LNCaP clone FGC (cell line): ENCODE measurements around the gene OR2C1.
A peak's percentile ranks its signal among the peaks of the same experiment; 100 is the strongest.

Experiments
- DNase-seq: peaks from one replicate; pipeline ENCODE4 v3.0.0-alpha.2; 2011; ENCODE audit warnings: low read depth
- H3K4me3 ChIP-seq: 2 replicates; pipeline ENCODE4 v1.5.1; 2011; ENCODE audit warnings: mild to moderate bottlenecking, low read depth, low read length, control low read depth
- CTCF ChIP-seq: IDR thresholded peaks from 2 replicates; pipeline ENCODE4 v1.5.1; 2012; ENCODE audit warnings: mild to moderate bottlenecking; ENCODE audit not compliant: control insufficient read depth, insufficient read depth; ENCODE audit errors: extremely low read depth

The OR2C1 gene

GRCh38 chr16:3362931-3363330, 7.2 kb downstream of the OR2C1 start:
- no peak for DNase-seq
- no peak overlapping the region for H3K4me3 ChIP-seq
- no peak for TF ChIP-seq CTCF

GRCh38 chr16:3363793-3364192, 8.1 kb downstream of the OR2C1 start:
- H3K4me3 ChIP-seq: no peak overlapping the region
- DNase-seq: no peak
- no peak for TF ChIP-seq CTCF

- peak overlapping the region; percentile 16 for H3K4me3 ChIP-seq
- no peak for TF ChIP-seq CTCF
- no peak for DNase-seq
Observed at GRCh38 chr16:3364774-3365427, 9.2 kb downstream of the OR2C1 start.

GRCh38 chr16:3369073-3369472, 13.4 kb downstream of the OR2C1 start:
- DNase-seq: no peak
- TF ChIP-seq CTCF: no peak

GRCh38 chr16:3375680-3376079, 20.0 kb downstream of the OR2C1 start:
- H3K4me3 ChIP-seq: no peak overlapping the region
- TF ChIP-seq CTCF: no peak
- DNase-seq: no peak

More at GRCh38 chr16:3369073-3369472, 13.4 kb downstream of the OR2C1 start:
- H3K4me3 ChIP-seq: no peak overlapping the region

GRCh38 chr16:3377917-3378316, 22.2 kb downstream of the OR2C1 start:
- no peak overlapping the region for H3K4me3 ChIP-seq
- no peak for DNase-seq
- no peak for TF ChIP-seq CTCF

- no peak overlapping the region for H3K4me3 ChIP-seq
Observed at GRCh38 chr16:3383045-3383448, 27.4 kb downstream of the OR2C1 start.

More at GRCh38 chr16:3383045-3383448, 27.4 kb downstream of the OR2C1 start:
- DNase-seq: no peak
- no peak for TF ChIP-seq CTCF
